Cardiac muscle cell (in vitro differentiated cells and primary cell): ENCODE results near the gene NEK10. TPM values are rescaled to one million over a fixed set of nuclear protein-coding genes. Genes with fewer than 3 reads are reported as not detected.

Experiments
- DNase-seq, 2 donors: peaks; one replicate each; pipeline versions ENCODE4 v3.0.0 to v3.0.0-alpha.2; 2010 to 2017; ENCODE audit warnings: low read depth in 1 of 2, low spot score in 1 of 2
- H3K27ac ChIP-seq: fragments of 200-600 bp; sonication (generic); 2 replicates; pipeline ENCODE4 v1.5.1; 2016
- H3K27me3 ChIP-seq: fragments of 200-600 bp; sonication (generic); 2 replicates; pipeline ENCODE4 v1.6.0; 2016; ENCODE audit warnings: control low read depth
- H3K36me3 ChIP-seq: fragments of 200-600 bp; sonication (generic); 2 replicates; pipeline ENCODE4 v1.5.1; 2016; ENCODE audit warnings: control low read depth
- H3K4me1 ChIP-seq: fragments of 200-600 bp; sonication (generic); 2 replicates; pipeline ENCODE4 v1.8.1; 2017; ENCODE audit warnings: low read depth, mild to moderate bottlenecking, mixed run types
- H3K4me3 ChIP-seq: fragments of 200-600 bp; sonication (generic); 2 replicates; pipeline ENCODE4 v1.5.1; 2016; ENCODE audit warnings: mild to moderate bottlenecking
- H3K9me3 ChIP-seq: fragments of 200-600 bp; sonication (generic); 2 replicates; pipeline ENCODE4 v1.5.1; 2017; ENCODE audit warnings: low read depth, mild to moderate bottlenecking, control low read depth
- polyA plus RNA-seq: library from polyadenylated mRNA; unstranded; fragments of >200 nt; fragmentation: Nextera tagmentation; extraction: Ambion mirVana; gene quantifications from 2 replicates; pipeline ENCODE4 v1.2.1, GENCODE V29; 2016
- total RNA-seq: library from RNA; depleted of rRNA; stranded (reverse); fragments of >200 nt; gene quantifications from 2 replicates; pipeline ENCODE4 v1.2.3, GENCODE V29; 2016
- TF ChIP-seq, protein P1 (sequence below): IDR thresholded peaks from 2 replicates; pipeline ENCODE4 v1.5.1; 2012; ENCODE audit warnings: low read depth, mild to moderate bottlenecking, low read length

NEK10 gene
- total and polyA plus RNA-seq, 2 experiments from 2014 or later = 0.54 to 2.1 TPM

DNA sequence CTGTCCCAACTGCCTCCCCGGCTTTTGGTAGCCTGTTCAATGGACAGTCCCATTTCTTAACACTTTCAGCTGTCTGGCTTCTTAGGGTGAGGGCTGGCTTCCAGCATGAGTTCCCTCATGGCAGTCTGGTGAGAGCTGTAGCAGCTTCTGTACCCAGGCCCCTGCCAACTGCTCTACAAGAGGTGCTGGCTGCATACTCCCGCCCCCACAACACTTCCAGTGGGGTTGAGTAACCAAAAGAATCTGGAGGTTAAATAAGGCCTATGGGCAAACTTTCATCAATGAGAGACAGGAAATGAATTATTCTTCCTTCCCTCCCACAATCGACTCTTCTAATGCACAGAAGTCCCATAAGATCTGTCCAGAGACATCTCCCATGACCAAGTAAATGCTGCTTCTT lies 145.0 kb downstream of the NEK10 start:
- TF ChIP-seq, protein P1, sequence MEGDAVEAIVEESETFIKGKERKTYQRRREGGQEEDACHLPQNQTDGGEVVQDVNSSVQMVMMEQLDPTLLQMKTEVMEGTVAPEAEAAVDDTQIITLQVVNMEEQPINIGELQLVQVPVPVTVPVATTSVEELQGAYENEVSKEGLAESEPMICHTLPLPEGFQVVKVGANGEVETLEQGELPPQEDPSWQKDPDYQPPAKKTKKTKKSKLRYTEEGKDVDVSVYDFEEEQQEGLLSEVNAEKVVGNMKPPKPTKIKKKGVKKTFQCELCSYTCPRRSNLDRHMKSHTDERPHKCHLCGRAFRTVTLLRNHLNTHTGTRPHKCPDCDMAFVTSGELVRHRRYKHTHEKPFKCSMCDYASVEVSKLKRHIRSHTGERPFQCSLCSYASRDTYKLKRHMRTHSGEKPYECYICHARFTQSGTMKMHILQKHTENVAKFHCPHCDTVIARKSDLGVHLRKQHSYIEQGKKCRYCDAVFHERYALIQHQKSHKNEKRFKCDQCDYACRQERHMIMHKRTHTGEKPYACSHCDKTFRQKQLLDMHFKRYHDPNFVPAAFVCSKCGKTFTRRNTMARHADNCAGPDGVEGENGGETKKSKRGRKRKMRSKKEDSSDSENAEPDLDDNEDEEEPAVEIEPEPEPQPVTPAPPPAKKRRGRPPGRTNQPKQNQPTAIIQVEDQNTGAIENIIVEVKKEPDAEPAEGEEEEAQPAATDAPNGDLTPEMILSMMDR = no peak
- Histone ChIP-seq H3K9me3 (no peaks in the 10 kb centered on the region), H3K27me3 (no peaks in the 10 kb centered on the region), H3K4me1 (no peaks in the 10 kb centered on the region), H3K36me3 (no peaks in the 10 kb centered on the region), H3K27ac (no peak overlapping the region), H3K4me3 (no peak overlapping the region)
- peak in 1 of 2 donors; percentile 39 for DNase-seq

DNA sequence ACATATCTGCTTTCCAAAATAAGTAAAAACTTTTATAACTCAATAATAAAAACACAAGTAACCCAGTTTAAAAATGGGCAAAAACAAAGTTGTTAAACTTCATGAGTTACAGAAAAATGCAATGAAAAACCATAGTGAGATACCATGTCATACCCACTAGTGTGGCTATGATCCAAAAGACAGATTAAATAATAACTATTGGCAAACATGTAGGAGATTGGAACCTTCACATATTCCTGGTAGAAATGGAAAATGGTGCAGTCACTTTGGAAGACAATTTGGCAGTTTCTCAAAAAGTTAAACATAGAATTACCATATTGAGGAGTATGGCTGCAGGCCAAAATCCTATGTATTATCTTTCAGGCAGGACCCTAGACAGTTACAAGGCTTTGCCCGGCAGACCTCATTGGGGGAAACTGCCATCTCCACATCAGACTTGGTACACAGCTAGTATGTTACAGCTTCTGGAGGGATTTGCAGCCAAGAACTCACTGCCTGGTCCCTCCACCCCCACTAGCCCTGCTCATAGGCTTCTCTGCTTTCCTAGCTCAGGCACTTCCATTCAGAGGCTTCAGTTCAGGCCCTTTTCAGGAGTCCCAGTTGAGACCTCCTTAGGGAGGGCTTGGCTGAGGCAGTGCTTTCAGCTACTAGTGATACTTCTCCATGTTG lies 147.8 kb downstream of the NEK10 start:
- Histone ChIP-seq H3K9me3 (no peaks in the 10 kb centered on the region), H3K4me3 (no peak overlapping the region), H3K36me3 (no peaks in the 10 kb centered on the region), H3K27ac (no peak overlapping the region), H3K27me3 (no peaks in the 10 kb centered on the region), H3K4me1 (no peaks in the 10 kb centered on the region)
- no peak for DNase-seq
- TF ChIP-seq, protein P1 = no peak

DNA sequence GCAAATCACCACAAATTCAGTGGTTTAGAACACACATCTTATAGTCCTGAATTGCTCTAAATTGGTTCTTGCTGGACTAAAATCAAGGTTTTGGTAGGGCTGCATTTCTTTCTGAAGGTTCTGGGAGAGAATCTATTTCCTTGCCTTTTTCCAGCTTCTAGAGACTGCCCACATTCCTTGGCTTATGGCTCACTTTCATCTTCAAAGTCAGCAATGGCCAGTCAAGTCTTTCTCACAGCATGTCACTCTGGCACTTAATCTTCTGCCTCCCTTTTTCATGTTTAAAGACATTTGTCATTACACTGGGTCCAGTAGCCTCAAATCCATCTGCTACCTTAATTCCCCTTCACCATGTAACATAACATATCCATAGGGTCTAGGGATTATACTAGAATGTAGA lies 149.0 kb downstream of the NEK10 start:
- no peaks in the 10 kb centered on the region for H3K9me3 ChIP-seq
- no peaks in the 10 kb centered on the region for H3K27me3 ChIP-seq
- no peaks in the 10 kb centered on the region for H3K4me1 ChIP-seq
- DNase-seq = no peak
- no peak overlapping the region for H3K4me3 ChIP-seq
- TF ChIP-seq, protein P1 = no peak
- H3K27ac ChIP-seq = no peak overlapping the region
- H3K36me3 ChIP-seq = no peaks in the 10 kb centered on the region

DNA sequence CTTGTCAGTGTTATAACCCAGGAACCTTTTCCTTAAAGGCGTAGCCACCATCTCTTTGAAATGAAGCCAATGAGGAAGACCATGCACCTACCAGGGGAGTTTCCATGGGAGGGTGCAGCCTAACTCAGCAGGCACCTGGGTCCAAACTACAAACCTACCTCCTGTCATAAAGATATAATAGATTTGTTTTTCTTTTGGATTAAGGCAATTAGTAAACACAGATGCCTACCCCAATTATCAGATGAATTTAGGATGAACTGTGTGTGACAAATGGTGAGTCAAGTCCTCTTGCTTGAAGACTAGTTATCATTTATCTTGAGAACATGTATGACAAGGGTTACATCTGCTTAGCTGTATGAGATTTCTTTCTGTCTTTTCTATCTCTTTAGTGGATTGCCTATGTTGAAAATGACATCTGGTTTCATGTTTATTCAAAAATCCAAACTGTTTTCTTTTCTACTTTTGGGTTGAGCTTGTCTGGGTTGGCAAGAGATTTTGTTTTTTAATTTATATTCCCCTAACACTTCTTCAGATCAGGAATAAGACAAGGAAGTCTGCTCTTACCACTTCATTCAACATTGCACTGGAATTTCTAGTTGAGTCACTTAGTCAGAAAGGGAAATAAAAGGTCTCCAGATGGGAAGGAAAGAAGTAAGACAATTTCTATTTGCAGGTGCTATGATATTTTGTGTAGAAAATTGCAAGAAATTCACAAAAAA lies 149.9 kb downstream of the NEK10 start:
- H3K9me3 ChIP-seq = no peaks in the 10 kb centered on the region
- no peak overlapping the region for H3K4me3 ChIP-seq
- no peak overlapping the region for H3K27ac ChIP-seq
- H3K27me3 ChIP-seq = no peaks in the 10 kb centered on the region
- no peaks in the 10 kb centered on the region for H3K36me3 ChIP-seq
- H3K4me1 ChIP-seq = no peaks in the 10 kb centered on the region
- DNase-seq = no peak
- TF ChIP-seq, protein P1 = no peak

DNA sequence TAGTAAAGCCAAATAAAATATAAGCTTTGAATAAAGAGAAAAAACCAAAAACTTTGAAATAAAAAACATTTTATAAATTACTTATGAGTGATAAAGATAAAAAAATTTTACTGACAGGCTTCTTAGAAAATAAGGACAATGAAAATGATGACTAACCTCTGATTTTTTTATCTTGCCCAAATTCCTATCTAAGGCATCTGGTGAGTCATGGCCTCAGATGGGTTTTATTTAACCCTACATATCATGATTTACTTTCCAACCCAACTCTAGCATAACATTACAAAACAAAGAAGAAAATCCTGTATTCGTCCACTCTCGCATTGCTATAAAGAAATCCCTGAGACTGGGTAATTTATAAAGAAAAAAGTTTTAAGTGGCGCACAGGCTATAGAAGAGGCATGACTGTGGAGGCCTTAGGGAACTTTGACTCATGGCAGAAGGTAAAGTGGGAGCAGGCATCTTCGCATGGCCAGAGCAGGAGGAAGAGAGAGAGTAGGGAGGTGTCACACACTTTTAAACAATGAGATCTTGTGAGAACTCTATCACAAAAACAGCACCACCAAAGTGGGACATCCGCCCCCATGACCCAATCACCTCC lies 152.1 kb downstream of the NEK10 start:
- H3K9me3 ChIP-seq = no peaks in the 10 kb centered on the region
- peak in 1 of 2 donors; percentile 20 for DNase-seq
- no peak overlapping the region for H3K27ac ChIP-seq
- no peak overlapping the region for H3K4me3 ChIP-seq
- no peaks in the 10 kb centered on the region for H3K27me3 ChIP-seq
- TF ChIP-seq, protein P1 = no peak
- no peaks in the 10 kb centered on the region for H3K4me1 ChIP-seq
- no peaks in the 10 kb centered on the region for H3K36me3 ChIP-seq
